Pons (tissue), 1 donor: ENCODE results near the gene HSD17B8.

ENCODE experiments used
- DNase-seq: peaks from one replicate; pipeline ENCODE4 v3.0.0-alpha.2; 2016; ENCODE audit warnings: low spot score

Gene HSD17B8

GRCh38 chr6:33241968-33242367 lies 37.5 kb downstream of the HSD17B8 start:
- no peak for DNase-seq

DNA sequence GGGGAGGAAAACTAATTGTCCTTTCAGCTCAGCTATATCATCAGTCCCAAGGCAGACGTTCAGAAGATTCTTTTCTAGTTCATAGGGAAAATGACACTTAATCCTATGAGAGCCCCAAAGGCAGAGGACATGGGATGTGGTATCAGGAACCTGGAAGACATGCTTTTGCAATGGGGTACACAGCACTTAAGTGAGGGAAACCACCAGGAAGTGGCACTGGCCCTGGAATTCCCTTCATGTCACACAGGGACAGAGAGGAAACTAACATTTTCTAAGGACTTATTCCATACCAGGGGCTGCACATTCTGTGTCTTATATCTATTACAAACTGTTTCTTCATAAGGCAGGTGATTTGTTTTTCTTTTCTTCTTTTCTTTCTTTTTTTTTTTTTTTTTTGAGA lies 39.0 kb downstream of the HSD17B8 start:
- DNase-seq, result no peak

GRCh38 chr6:33247977-33248642 lies 43.7 kb downstream of the HSD17B8 start:
- peak; percentile 87 for DNase-seq

DNA sequence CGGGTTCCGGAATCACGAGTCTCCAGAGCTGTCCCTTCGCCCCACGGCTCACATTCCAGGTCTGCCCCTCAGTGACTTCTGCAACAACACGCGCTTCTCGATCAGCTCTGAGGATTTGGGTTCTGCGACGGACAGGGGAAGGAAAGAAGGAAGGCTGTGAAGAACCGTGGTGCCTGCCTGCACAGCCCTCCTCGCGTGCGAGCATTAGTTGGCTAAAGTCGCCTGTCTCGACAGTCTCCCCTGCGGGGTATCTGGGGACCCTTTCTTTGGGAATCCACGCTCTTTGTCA lies 44.1 kb downstream of the HSD17B8 start:
- no peak for DNase-seq

DNA sequence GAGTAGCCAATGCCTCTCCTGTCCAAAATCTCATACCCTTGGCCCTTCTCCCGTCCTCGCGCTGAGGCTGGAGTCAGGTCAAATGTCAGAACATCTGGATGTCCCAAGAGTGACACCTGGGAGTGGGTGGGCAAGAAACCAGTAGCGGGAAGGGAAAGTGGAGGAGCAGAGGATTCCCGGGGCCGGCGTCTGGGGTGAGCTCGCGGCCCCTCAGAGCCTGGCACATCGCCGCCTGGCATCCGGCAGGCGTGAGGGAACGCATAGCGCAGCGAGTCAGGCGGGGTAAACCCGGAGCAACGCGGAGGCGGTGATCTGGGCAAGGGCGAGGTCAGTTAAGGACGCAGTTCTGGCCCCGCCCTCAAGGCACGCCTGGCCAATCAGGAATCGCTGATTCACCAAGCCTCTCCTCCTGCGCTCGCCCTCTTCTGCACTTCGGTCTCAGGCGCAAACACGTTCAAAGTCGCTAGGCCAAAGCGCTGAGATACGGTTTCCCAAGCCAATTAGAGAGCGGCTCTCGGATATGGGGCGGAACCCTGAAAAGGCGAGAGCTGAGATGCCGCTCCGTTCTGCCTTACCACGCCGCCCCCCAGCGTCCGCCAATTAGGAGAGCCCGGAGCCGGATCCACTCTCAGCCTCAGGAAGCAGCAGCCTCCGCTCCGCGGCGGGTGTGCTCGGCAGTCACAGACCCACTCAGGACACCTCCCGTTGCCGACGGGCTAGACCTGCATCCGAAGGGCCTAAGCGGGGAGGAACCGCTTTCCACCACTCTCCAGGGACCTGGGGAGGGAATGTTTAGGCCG lies 44.7 kb downstream of the HSD17B8 start:
- peak; percentile 99 for DNase-seq

DNA sequence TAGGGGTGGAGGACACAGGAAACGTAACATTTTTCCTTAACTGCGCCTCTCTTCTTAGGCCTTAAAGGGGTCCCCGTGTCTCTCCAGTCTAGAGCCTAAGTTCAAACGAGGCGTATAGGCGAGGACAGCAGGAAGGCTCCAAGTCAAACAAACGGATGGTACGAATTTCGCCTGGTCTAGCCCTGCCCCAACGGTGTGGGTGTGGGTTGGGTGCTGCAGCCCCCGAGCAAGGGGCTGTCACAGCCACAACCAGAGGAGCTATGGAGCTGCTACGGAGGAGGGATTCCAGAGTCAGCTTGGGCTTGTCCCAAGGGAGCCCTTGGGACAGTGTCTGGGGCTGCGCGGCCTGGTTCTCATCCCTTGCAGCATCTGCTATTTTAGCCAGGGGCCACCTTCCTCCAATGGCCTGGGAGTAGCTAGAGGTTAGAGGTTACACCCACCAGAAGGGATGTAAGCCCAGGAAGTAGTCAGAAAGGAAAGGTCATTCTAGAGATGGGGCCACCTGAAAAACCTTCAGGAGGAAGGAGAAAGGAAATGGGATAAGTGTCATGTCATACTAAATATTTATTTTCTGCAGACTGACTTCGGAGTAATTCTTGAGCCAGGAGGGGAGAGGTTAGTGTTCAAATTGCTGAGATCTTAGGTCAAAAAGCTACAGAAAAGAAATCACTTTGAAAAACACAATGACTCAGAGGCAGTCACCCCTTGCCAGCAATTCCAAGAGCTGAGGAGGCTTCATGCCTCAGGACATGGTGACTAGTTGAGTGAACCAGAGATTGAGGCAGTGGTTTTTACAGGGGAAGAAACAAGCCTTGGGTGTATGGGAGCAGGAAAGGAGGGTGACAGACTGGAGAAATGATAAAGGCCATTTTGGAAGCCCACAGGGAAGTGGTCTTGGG lies 45.5 kb downstream of the HSD17B8 start:
- no peak for DNase-seq

- no peak for DNase-seq
These were observed 46.3 kb downstream of the HSD17B8 start for GRCh38 chr6:33250731-33251130.

DNA sequence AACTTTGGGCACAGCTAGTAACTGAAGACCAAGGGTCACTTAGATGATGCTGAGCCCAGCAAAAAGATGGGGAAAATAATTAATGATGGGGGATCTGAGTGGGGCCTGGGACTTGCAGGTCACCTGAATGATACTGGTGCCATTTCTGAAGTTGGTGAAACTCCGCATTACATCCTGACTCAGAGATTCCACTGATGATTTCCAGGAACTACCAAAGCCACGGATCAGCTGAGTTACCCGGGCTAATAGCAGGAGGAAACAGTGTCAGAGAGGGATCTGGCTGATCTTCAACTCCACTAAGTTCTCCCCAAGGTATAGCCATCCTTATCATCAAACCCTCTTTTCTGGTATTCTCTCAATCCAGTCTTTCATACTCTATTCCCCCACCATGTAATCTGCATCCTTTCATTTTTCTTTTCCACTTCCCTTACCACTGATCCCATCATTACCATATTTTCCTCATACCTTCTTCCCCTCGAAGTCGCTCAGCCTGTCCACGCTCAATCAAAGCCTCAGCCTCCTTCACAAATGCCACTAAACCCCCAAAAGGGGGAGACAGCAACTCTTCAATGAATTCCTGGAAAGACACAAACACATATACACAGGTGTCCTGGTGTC lies 47.0 kb downstream of the HSD17B8 start:
- no peak for DNase-seq

DNA sequence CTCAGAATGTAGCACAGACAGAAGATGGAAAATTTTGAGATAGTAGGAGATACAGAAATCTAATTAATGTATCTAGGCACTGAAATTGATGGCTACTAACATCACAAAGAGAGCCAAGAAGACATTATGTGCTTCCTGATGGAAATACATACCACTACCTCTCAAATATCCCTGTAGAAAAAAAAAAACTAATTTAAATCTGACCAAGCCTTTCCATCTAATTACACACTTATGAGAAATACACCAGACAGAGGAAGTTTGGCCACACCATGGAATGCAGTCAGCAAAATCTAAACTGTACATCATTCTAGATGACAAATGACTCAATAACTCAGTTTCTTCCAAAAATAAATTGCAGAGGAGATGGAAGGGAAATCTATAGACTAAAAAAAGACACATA lies 48.3 kb downstream of the HSD17B8 start:
- DNase-seq, result no peak

DNA sequence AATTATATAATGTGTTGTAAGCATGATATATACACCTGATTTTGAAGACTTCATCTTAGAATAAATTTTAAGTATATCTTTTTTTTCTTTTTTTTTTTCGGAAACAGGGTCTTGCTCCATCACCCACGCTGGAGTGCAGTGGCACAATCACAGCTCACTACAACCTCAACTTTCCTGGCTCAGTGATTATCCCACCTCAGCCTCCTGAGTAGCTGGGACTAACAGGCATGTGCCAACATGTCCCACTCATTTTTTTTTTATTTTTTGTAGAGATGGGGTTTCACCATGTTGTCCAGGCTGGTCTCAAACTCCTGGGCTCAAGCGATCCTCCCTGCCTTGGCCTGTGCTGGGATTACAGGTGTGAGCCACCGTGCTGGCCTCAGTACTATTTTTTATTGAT lies 50.1 kb downstream of the HSD17B8 start:
- no peak for DNase-seq
